Small intestine (tissue), 7 donors: Measurements from ENCODE around the gene TALDO1. TPM values are rescaled to one million over a fixed set of nuclear protein-coding genes. Genes with fewer than 3 reads are reported as not detected.

Experiments
- DNase-seq, 2 donors: peaks; one replicate each; pipeline versions ENCODE4 v3.0.0 to v3.0.0-alpha.2; 2013
- FAIRE-seq: peaks from 2 replicates; lab custom pipeline; 2012; peaks lifted over from hg19 to GRCh38; lab: Jason Lieb, UNC
- H3K27ac ChIP-seq, 3 donors: one replicate each; pipeline ENCODE4 v1.5.1; 2013; ENCODE audit warnings: low read length in 2 of 3, mild to moderate bottlenecking in 2 of 3, control low read depth in 1 of 3, inconsistent platforms in 1 of 3, low read depth in 1 of 3, moderate library complexity in 1 of 3
- H3K27me3 ChIP-seq, 3 donors: one replicate each; pipeline ENCODE4 v1.6.1; 2013; ENCODE audit warnings: low read length in 3 of 3, inconsistent platforms in 1 of 3; ENCODE audit not compliant: control insufficient read depth in 3 of 3, insufficient read depth in 3 of 3
- H3K36me3 ChIP-seq, 3 donors: one replicate each; pipeline ENCODE4 v1.6.1; 2013; ENCODE audit warnings: low read length in 3 of 3, inconsistent platforms in 1 of 3, low read depth in 1 of 3, mild to moderate bottlenecking in 1 of 3, moderate library complexity in 1 of 3; ENCODE audit not compliant: control insufficient read depth in 3 of 3, insufficient read depth in 2 of 3
- H3K4me1 ChIP-seq, 3 donors: one replicate each; pipeline ENCODE4 v1.6.1; 2013; ENCODE audit warnings: low read length in 2 of 3, inconsistent platforms in 1 of 3, low read depth in 1 of 3, mild to moderate bottlenecking in 1 of 3, moderate library complexity in 1 of 3; ENCODE audit not compliant: control insufficient read depth in 3 of 3, insufficient read depth in 2 of 3
- H3K4me3 ChIP-seq, 3 donors: one replicate each; pipeline ENCODE4 v1.5.1; 2013; ENCODE audit warnings: low read length in 3 of 3, control low read depth in 1 of 3, inconsistent platforms in 1 of 3, low read depth in 1 of 3, mild to moderate bottlenecking in 1 of 3, moderate library complexity in 1 of 3
- H3K9me3 ChIP-seq, 2 donors: one replicate each; pipeline ENCODE4 v1.6.1; 2013; ENCODE audit warnings: low read depth in 1 of 2, low read length in 1 of 2; ENCODE audit not compliant: control insufficient read depth in 2 of 2, insufficient read depth in 1 of 2
- WGBS, 3 donors: extraction: QIAGEN DNeasy Blood & Tissue Kit; methylation state at CpG; one replicate each; pipeline ENCODE4 v1.1.7; 2013; 5-methylcytosine and 5-hydroxymethylcytosine counted together
- polyA plus RNA-seq, 4 donors: library from polyadenylated mRNA; stranded (reverse) in 3 of 4; unstranded in 1 of 4; fragments of 200-250 nt in 3 of 4; fragments of 120-200 nt in 1 of 4; gene quantifications; one replicate each; pipeline versions ENCODE4 v1.2.1 to v1.2.3, GENCODE V29; 2013
- donor health status: healthy with polysubstance abuse.
- donor health status: control.
- donor health status: control.
- donor health status: Bipolar disorder and iron deficiency.
- donor health status: healthy.

The TALDO1 gene
- polyA plus RNA-seq, 4 donors, result 97.9 to 188 (median 174) TPM

DNA sequence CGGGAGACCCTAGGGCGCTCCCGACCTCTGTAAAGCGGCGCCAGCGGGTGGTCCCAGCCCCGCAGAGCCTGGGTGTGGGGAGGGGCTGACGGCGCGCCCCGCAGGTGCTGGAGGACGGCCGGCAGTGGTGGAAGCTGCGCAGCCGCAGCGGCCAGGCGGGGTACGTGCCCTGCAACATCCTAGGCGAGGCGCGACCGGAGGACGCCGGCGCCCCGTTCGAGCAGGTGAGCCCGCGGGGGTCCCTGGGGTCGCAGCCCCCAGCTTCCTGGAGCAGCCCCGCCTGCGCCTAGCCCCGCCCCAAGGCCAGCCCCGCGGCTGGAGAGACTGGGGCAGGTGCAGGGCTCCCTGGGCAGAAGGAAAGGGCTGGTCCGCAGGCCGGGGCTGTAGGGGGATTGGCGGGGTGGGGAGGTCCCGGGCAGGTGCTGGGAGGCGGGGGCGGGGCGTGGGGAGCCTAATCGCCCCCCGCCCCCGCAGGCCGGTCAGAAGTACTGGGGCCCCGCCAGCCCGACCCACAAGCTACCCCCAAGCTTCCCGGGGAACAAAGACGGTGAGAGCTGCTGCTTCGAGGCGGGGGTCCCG lies 21.6 kb upstream of the TALDO1 start:
- peaks cover 2 to 68% (median 18%) of the 10 kb centered on the region in 3 donors for H3K36me3 ChIP-seq
- WGBS, 3 donors, result 4 to 9% (median 6%) methylated on average over 21 to 53 of the region's 53 CpGs
- no peak for FAIRE-seq
- H3K4me1 ChIP-seq, result peaks cover 7 to 63% (median 15%) of the 10 kb centered on the region in 3 donors
- peak in 1 of 2 donors; percentile 45 for DNase-seq
- H3K27me3 ChIP-seq, result peaks cover 0 to 29% (median 0%) of the 10 kb centered on the region in 3 donors
- no peaks in the 10 kb centered on the region for H3K9me3 ChIP-seq
- peak overlapping the region; percentile 22 to 79 (median 28) for H3K27ac ChIP-seq
- H3K4me3 ChIP-seq, result peak overlapping the region in 1 of 3 donors; percentile 21

DNA sequence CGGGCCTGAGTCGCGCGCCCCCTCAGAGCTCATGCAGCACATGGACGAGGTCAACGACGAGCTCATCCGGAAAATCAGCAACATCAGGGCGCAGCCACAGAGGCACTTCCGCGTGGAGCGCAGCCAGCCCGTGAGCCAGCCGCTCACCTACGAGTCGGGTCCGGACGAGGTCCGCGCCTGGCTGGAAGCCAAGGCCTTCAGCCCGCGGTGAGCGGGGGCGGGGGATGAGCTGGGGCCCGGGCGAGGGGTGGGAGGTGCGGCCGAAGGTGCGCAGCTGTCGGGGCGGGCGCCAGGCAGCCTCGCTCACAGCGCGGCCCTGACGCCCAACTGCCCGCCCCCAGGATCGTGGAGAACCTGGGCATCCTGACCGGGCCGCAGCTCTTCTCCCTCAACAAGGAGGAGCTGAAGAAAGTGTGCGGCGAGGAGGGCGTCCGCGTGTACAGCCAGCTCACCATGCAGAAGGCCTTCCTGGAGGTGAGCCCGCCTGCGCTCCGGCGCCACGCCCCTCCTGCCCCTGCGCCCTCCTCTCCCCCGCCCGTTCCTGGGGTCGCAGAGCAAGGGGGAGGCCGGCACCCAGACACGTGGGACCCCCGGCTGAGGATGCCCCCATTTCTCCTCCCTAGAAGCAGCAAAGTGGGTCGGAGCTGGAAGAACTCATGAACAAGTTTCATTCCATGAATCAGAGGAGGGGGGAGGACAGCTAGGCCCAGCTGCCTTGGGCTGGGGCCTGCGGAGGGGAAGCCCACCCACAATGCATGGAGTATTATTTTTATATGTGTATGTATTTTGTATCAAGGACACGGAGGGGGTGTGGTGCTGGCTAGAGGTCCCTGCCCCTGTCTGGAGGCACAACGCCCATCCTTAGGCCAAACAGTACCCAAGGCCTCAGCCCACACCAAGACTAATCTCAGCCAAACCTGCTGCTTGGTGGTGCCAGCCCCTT lies 20.7 kb upstream of the TALDO1 start:
- peak; percentile 88 to 94 for DNase-seq
- Histone ChIP-seq H3K9me3 (no peaks in the 10 kb centered on the region), H3K27me3 (peaks cover 0 to 22% (median 0%) of the 10 kb centered on the region in 3 donors), H3K27ac (peak overlapping the region; percentile 43 to 79 (median 56)), H3K4me1 (peaks cover 2 to 55% (median 7%) of the 10 kb centered on the region in 3 donors), H3K36me3 (peaks cover 2 to 60% (median 13%) of the 10 kb centered on the region in 3 donors), H3K4me3 (peak overlapping the region in 1 of 3 donors; percentile 21)
- no peak for FAIRE-seq
- whole genome bisulfite sequencing, 3 donors, result 5 to 11% (median 8%) methylated on average over 53 to 61 of the region's 61 CpGs

DNA sequence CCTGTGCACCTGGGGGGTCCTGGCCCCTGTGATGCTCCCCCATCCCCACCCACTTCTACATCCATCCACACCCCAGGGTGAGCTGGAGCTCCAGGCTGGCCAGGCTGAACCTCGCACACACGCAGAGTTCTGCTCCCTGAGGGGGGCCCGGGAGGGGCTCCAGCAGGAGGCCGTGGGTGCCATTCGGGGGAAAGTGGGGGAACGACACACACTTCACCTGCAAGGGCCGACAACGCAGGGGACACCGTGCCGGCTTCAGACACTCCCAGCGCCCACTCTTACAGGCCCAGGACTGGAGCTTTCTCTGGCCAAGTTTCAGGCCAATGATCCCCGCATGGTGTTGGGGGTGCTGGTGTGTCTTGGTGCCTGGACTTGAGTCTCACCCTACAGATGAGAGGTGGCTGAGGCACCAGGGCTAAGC lies 20.0 kb upstream of the TALDO1 start:
- WGBS, 3 donors, result 82 to 89% (median 83%) methylated on average over 12 of the region's 12 CpGs
- peaks cover 0 to 16% (median 0%) of the 10 kb centered on the region in 3 donors for H3K27me3 ChIP-seq

DNA sequence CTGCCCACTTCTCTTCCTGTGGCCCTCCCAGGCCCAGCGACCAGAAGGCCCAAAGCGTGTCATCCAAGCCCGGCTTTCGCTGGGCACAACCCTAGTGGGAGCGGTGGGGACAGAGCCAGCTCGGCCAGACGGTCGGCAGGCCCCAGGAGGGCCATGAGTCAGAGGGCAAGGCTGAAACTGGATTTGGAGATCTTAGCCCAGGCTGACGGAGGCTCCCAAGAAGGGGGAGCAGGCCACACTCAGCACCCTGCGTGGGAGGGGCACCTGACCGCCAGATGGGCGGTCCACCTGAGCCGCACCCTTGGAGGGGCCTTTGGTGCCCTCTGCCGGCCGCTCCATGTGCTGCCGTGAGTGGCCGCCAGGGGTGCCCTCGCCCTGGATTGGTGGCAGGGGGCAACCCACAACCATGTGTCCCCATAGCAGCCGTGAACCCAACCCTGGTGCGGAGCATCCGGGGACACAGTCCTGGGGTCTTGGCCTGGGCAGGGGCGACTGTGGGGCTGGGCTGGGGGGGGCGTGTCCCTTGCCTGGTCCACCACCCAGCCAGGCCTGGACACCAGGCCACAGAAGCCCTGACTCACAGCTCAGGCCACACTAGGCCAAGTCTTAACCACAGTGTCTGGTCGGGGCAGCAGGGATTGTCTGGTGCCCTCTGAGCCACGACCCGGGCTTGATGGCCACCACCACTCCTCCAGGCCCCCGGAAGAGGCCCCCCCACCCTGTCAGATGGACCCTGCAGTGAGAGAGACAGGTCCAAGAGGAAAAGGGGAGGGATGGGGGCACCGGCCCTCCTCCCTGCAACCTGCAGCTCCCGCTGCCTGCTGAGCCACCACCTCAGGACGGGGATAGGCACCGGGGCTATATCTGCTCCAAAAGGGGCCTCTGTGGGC lies 19.2 kb upstream of the TALDO1 start:
- peaks cover 0 to 45% (median 3%) of the 10 kb centered on the region in 3 donors for H3K4me1 ChIP-seq
- no peak overlapping the region for H3K4me3 ChIP-seq
- H3K27me3 ChIP-seq, result peaks cover 0 to 15% (median 0%) of the 10 kb centered on the region in 3 donors
- 25 to 33% (median 27%) methylated on average over 28 to 31 of the region's 31 CpGs for WGBS, 3 donors
- H3K9me3 ChIP-seq, result no peaks in the 10 kb centered on the region
- peak overlapping the region in 2 of 3 donors; percentile 45 to 79 for H3K27ac ChIP-seq
- peaks cover 2 to 46% (median 13%) of the 10 kb centered on the region in 3 donors for H3K36me3 ChIP-seq
- FAIRE-seq, result no peak
- peak; percentile 83 to 91 for DNase-seq

More for the DNA sequence above, 20.0 kb upstream of the TALDO1 start:
- Histone ChIP-seq H3K27ac (peak overlapping the region; percentile 45 to 79 (median 56)), H3K36me3 (peaks cover 2 to 52% (median 13%) of the 10 kb centered on the region in 3 donors), H3K4me3 (no peak overlapping the region), H3K9me3 (no peaks in the 10 kb centered on the region), H3K4me1 (peaks cover 0 to 47% (median 3%) of the 10 kb centered on the region in 3 donors)
- DNase-seq, result no peak
- FAIRE-seq, result no peak

DNA sequence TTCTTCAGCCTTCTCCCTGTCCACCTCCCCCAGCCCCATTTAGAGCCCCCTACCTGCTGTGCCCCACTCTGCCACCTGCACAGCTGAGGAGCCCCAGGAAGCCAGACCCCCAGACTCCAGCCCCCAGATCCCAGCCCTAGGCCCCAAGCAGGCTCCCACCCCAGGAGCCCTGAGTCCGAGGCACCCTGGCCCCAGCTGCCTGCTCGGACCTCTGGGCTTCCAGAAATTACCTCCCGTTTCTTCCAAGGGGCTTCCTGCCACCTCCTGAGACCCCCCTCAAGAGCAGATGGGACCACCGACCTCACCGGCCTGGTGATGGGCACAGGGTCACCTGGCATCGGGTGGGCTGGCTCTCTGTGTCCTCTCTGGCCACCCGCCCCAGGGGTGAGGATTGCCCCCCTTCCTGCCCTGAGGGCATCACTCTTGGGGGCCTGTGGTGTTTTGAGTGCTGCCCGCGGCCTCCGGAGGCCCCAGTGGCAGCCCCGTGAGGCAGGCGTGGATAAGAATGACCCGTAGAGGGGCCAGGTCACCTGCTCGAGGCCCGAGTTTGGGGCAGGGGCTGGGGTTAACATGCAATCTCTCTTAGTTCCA lies 18.3 kb upstream of the TALDO1 start:
- Histone ChIP-seq H3K9me3 (no peaks in the 10 kb centered on the region), H3K4me3 (no peak overlapping the region), H3K4me1 (peaks cover 0 to 42% (median 3%) of the 10 kb centered on the region in 3 donors), H3K27me3 (peaks cover 0 to 13% (median 0%) of the 10 kb centered on the region in 3 donors), H3K36me3 (peaks cover 0 to 38% (median 7%) of the 10 kb centered on the region in 3 donors), H3K27ac (no peak overlapping the region)
- 31 to 67% (median 46%) methylated on average over 15 of the region's 15 CpGs for WGBS, 3 donors
- DNase-seq (peak in 1 of 2 donors; percentile 13), FAIRE-seq (no peak)

DNA sequence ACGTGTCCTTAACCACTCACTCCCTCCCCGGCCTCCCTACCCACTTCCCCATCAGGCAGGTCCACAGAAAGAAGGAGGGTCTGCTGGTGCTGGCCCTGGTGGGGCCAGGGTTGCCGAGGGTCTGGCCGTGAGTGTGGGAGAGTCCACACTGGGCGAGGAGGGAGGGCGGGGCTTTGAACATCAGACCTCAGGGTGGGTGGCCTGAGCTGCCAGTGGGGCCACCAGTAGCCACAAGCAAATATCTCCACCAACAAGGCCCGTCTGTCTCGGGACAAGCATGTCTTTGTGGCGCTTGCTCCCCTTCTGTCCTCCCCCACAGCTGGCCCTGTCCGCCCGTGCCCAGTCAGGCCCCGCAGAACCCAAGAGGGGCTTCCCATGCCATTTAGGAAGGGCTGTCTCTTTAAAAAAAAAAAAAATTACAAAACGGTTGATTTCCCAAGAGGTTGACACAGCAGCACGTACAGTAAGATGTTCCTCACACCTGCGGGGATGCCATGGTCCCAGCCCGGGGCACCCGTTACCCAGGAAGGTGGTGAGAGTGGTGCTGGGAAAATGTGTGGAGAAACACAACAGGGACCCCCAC lies 17.7 kb upstream of the TALDO1 start:
- Histone ChIP-seq H3K9me3 (no peaks in the 10 kb centered on the region), H3K27me3 (peaks cover 0 to 10% (median 0%) of the 10 kb centered on the region in 3 donors), H3K4me1 (peaks cover 0 to 36% (median 3%) of the 10 kb centered on the region in 3 donors), H3K27ac (no peak overlapping the region), H3K36me3 (peaks cover 0 to 32% (median 6%) of the 10 kb centered on the region in 3 donors), H3K4me3 (no peak overlapping the region)
- FAIRE-seq, result no peak
- 11 to 44% (median 27%) methylated on average over 17 of the region's 17 CpGs for WGBS, 3 donors
- DNase-seq, result peak in 1 of 2 donors; percentile 24

DNA sequence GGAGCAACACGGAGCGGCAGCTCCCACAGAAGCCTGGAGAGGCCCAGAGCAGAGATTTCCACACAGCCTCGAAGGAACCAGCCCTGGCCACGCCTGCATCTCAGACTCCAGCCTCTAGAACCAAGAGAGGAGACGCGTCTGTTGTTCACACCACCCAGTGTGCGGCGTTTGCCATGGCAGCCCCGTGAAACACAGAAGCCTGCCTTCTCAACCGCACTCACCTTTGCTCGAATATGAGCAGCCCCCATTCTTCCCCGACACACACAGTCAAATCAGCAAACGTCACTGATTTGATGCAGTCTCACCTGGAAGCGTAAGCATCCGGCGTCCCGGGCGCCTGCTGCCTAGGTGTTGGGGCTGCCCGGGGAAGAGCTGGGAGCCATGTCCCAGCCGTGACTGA lies 14.2 kb upstream of the TALDO1 start:
- Histone ChIP-seq H3K4me3 (no peak overlapping the region), H3K27ac (no peak overlapping the region), H3K27me3 (peaks cover 0 to 6% (median 0%) of the 10 kb centered on the region in 3 donors), H3K36me3 (peaks cover 0 to 5% (median 0%) of the 10 kb centered on the region in 3 donors), H3K9me3 (no peaks in the 10 kb centered on the region), H3K4me1 (peaks cover 0 to 17% (median 0%) of the 10 kb centered on the region in 3 donors)
- 73 to 80% (median 74%) methylated on average over 20 of the region's 20 CpGs for WGBS, 3 donors
- no peak for DNase-seq
- FAIRE-seq, result no peak
